ENCODE data around the gene ACVR1B.
A peak's percentile ranks its signal among the peaks of the same experiment; 100 is the strongest.

- TF ChIP-seq ZBTB10 (tag by site-specific recombination; IDR thresholded peaks at IDR 0.05): no peak
- no peak for TF ChIP-seq SETDB1 (IDR thresholded peaks at IDR 0.05; ENCODE audit: insufficient read length, low read length)
- peak; percentile 75 for TF ChIP-seq CTCF (tag by site-specific recombination; IDR thresholded peaks at IDR 0.05)
- TF ChIP-seq ZNF266 (tag by site-specific recombination; IDR thresholded peaks at IDR 0.05; ENCODE audit: low read depth): no peak
- no peak for TF ChIP-seq ZNF704 (tag by site-specific recombination; IDR thresholded peaks at IDR 0.05)
- no peak for TF ChIP-seq ZNF791 (tag by site-specific recombination; IDR thresholded peaks at IDR 0.05)
- TF ChIP-seq ZNF24 (tag by site-specific recombination; IDR thresholded peaks at IDR 0.05): no peak
- TF ChIP-seq TSHZ1 (tag by site-specific recombination; IDR thresholded peaks at IDR 0.05; ENCODE audit: borderline replicate concordance): no peak
- TF ChIP-seq ZBTB17 (tag by site-specific recombination; IDR thresholded peaks at IDR 0.05): peak; percentile 52
- no peak for TF ChIP-seq MYNN (tag by site-specific recombination; IDR thresholded peaks at IDR 0.05; ENCODE audit: borderline replicate concordance)
- no peak for TF ChIP-seq ZEB2 (tag by site-specific recombination; IDR thresholded peaks at IDR 0.05)
- no peak for TF ChIP-seq ZNF707 (tag by site-specific recombination; IDR thresholded peaks at IDR 0.05)
Observed at GRCh38 chr12:51980051-51980808, 28.7 kb downstream of the ACVR1B start.

Data from HEK293 (cell line).